HG03159 (cell line): Measurements from ENCODE around the gene APBA1.

Experiments used
- ATAC-seq: cut with Tn5 transposase; IDR thresholded peaks from one replicate; pipeline ENCODE4 v1.9.1; 2021; ENCODE audit warnings: mild to moderate bottlenecking, moderate library complexity; ENCODE audit not compliant: unreplicated experiment

Gene APBA1

DNA sequence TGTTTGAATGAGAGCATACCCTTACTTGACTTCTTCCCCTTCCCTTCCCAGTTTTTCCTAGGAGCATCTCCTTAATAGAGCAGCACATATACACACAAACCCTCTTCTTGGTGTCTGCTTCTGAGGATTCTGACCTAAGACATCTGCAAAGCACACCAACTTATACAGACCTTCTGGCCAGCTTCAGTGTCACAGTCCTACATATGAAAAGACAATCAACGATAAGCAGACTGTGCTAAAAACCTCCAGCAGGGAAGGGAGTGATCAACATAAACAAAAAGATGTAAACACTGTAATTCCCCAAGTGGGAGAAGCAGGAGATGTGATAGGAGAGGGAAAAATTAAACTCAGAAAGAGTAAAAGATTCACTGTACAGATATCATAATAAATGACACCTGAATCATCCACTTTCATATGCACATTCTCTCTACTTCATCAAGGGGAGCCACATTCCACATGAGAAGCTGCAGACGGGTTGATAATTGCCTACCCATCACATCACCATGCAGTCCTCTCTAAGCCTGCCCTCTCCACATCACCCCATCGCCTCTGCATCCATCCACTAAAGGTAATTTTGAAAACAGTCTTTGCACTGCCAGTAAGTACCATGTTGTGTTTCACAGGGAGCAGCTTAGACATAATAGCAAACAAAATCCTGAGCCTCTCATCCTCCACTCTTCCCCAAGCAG, 13.0 kb downstream of the APBA1 start:
- no peak for ATAC-seq

DNA sequence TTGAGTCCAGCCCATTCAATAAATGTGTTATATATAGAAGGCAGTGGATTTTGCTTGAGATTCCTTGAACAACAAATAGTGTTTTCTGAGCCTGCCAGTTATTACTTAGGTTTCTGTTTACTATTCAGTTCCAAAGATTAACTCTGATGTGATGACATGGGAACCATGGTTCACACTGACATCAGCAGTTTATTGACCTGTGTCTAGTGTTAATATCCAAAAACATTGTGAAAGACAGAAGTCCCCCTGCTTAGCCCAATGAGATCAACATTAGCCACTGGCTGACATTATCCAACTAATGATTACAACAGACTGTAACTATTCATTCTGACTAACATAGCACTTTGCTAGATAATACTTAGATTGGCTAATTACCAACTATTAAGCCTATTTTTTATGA, 14.9 kb downstream of the APBA1 start:
- no peak for ATAC-seq

DNA sequence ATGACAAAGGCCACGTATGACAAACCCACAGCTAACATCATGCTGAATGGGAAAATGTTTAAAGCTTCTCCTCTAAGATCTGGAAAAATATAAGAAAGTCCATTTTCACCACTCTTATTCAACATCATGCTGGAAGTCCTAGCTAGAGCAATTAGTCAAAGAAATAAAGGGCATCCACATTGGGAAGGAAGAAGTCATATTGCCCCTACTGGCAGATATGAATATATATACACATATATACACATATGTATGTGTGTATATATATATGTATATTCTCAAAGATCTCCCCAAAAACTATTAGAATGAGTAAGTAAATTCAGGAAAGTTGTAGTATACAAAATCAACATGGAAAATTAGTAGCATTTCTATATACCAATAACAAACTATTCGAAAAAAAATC, 17.1 kb downstream of the APBA1 start:
- ATAC-seq, result no peak

DNA sequence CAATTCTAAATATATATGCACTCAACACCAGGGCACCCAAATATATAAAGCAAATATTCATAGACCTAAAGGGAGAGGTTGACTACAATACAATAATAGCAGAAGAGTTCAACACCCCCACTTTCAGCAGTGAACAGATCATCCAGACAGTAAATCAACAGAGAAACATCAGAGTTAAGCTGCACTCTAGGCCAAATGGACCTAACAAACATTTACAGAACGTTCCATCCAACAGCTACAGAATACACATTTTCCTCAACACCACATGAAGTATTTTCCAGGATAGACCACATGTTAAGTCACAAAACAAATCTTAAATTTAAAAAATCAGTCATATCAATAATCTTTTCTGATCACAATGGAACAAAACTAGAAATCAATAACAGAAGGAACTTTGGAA, 18.9 kb downstream of the APBA1 start:
- no peak for ATAC-seq

DNA sequence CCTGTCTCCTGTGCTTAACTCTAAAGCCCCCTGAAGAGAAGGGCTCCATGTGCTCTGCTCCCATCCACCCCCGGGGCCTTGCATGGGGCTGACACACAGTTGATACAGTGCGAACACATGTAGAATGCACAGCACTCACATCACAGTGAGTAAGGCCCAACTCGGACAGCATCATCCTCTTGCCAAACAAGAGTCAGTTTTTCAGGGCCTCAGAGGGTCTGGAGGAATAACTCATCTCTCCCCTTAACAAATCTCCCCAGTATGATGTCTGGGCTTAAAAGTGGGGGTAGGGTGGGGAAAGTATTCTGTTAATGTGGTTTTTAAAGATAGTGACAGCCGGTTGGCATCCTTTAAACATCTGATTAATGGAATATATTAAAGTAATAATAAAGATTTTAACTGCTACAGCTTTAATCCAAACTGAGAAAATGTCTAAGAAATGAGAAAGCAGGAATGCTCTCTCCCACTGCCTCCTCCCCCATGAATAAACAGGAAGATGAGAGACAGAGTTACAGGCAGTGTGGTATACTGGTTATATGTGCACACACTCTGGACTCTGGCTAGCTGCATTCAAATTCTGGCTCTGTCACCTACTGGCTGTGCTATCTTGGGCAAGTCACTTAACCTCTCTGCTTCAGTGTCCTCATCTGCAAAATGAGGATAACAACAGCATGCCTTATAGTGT, 22.5 kb downstream of the APBA1 start:
- no peak for ATAC-seq

DNA sequence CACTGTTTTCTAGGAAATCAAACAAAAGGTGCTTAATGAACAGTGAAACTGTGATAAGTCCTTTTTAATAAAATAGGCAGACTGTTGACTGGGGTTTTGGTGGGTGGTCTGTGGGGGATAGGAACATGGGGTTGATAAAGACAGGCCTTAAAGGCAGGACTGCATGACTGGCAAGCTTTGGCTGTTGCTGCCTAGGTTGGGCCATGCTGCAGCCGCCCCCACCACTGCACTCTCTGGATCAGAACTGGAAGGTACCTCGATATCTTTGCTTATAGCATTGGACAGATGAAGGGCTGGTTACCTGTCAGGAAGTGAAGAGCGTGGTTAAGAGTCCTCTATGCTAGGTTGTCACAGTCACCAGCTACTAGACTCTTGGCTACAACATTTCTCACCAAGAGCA, 24.4 kb downstream of the APBA1 start:
- no peak for ATAC-seq

DNA sequence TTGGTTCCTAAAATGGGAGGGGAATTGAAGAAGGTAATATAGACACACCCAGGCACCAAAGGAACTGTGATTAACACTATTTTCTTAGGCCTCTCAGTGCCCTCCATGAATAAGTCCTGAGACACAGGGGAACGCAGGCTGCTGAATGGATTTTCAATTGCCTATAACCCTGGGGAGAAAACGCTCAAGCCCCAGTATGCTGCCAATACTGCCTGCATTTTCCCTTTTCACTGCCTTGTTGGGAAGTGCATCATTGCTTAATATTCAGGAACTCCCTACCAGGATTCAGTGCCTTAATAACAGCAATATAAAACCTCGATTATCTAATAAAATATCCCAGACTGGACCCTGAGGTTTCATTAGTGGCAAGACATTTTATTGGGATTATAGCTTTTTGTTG, 25.4 kb downstream of the APBA1 start:
- ATAC-seq, result no peak

DNA sequence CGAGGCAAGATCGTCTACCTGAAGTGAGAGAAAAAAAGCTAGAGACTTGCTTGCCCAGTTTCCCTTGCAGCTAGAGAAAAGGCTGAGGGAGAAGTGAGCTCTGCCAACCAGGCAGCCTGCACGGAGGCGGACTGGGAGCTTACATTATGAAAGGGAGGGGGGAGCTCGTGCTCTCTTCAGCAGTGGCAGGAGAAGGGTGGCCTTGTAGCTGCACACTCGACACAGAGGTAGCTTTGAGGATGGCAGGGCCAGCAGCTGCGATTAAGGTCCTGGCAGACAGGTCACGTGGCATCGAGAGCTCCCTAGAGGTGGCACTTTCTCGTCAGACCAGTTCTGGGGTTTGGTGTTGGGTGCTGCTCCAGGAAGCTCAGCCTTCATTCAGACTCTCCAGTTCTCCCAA, 26.7 kb downstream of the APBA1 start:
- ATAC-seq, result no peak

DNA sequence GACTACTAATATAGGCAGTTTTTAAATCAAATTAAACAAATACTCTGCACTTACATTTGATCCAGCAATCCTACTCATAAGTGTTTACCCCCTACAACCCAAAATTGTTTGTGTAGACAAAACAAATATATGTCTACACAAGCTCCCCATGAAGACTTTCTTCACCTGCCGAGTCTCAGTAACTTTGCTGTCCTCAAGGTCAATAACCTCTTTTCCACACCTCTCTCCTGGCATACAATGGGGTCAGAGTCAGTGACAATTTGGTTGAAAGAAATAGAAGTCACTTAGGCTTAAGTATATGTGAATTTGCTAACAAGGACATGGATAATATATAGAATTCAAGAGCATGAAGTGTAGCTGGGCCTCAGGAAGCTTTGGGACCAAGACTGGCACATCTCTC, 29.1 kb downstream of the APBA1 start:
- no peak for ATAC-seq

DNA sequence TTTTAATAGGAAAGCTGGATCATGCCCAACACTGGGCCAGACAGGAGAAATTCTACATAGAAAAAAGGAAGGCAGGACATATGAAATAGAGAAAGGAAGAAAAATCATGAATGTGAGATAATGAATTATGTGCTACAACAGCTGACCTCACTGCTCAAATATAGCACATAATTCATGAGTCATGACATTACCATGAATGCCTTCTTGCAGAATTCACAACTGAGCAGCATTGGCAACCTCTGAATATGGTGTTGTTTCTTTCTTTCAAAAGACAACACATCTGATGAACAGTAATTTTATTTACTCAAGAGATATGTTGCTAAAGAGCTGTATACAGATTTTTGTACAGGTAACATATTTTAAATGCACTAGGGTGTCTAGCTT, 34.4 kb downstream of the APBA1 start:
- no peak for ATAC-seq

DNA sequence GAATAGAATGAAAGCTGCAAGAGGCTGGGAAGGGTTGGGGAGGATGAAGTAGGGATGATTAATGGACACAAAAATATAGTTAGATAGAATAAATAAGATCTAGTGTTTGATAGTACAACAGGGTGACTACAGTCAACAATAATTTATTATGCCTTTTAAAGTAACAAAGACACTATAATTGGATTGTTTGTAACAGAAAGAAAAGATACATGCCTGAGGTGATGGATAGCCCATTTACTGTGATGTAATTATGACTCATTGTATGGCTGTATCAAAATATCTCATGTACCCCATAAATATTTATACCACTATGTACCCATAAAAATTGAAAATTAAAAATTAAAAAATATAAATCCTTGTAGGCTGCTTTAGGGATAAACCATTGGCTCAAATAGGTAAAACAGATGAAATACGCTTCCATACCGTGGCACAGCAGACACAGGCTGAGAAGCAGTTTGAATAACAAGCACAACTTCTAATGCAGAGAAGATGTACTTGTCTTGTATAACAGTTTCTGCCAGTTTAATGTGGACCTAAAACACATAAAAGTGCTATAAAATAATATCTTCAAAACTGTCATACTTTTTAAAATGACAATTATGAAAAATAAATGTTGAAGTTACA, 34.9 kb downstream of the APBA1 start:
- ATAC-seq, result no peak

DNA sequence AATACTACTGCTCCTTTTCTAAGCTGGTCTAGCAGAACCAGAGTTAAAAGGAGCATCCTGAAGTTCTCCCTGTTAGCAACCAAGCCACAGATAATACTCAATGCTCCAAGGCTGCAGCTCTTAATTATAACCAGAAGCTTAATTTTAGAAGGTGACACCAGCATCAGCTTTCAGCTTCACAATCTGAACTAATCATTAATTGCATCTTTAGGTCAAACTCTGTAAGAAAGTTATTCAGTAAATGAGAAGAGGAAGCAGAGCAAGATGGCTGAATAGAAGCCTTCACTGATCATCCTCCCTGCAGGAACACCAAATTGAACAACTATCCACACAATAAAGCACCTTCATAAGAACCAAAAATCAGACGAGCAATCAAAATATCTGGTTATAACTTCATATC, 38.5 kb downstream of the APBA1 start:
- no peak for ATAC-seq

DNA sequence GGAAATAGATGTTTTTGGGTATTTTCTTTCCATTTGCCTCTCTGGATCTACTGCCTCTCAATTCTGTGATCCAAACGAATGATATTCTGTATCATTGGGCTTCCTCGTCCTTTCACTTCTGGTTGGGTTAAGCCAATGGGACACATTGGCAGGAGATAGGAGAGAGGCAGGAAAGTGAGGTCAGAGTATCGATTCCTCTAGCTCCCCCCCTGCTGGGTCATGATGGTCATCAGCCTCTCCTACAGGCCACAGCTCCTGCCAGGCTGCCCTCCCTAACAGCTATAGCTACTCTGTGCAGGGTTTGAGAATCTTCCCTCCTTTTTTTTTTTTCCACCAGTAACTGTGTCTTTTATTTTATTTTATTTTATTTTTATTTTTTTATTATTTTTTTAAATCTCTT, 39.4 kb downstream of the APBA1 start:
- ATAC-seq, result no peak

DNA sequence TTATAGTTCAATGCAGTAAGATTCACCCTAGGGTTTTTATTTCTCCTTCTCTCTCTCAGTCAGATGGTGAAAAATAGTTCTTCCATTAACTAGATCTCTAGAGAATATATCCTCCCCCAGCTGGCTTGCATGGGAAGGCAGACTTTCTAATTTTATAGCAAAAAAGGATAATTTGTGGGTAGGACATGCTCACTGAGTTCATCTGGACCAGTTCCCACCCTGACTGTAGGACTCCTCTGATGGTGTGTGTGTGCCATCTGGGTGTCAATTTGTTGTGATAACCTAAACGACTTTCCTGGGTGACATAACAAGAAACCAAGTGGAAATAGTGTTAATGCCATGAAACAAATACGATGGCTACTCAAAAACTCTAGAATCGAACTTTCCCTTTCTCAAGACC, 44.9 kb downstream of the APBA1 start:
- no peak for ATAC-seq

DNA sequence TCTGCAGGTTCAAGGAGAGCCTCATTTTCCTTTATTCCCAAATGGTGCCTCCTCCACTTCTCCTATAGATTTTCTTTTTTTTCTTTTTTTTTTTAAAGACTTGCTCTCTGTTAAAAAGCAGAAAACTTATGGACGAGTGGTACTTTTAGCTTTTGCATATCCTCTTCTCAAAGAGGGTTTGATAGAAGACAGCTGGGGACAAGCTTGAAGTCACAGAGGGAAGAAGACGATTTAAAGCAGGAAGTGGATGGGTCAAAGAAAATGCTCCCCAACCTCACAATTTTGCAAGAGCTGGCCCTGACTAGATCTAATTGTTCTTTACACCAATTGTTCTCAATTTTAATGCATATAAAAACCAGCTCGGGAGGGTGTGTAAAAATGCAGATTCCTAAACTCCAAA, 48.9 kb downstream of the APBA1 start:
- ATAC-seq, result no peak

DNA sequence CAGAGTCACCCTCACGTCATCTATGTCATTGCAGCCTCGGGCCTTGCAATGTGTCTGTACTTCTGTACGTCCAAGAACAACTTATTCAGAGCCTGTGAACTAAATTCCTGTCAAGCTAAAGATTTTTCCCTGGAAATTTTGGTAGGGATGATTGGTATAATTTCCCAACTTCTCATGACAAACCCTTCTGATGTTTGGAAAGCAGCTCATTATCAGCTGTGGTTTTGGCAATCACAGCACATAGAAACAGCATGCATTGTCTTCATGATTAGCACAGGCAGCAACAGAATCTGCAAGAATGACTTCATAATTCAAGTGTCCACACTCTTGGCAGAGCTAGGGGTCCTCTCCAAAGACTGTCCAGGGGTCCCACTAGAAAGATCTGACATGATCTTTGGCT, 49.5 kb downstream of the APBA1 start:
- ATAC-seq, result no peak

DNA sequence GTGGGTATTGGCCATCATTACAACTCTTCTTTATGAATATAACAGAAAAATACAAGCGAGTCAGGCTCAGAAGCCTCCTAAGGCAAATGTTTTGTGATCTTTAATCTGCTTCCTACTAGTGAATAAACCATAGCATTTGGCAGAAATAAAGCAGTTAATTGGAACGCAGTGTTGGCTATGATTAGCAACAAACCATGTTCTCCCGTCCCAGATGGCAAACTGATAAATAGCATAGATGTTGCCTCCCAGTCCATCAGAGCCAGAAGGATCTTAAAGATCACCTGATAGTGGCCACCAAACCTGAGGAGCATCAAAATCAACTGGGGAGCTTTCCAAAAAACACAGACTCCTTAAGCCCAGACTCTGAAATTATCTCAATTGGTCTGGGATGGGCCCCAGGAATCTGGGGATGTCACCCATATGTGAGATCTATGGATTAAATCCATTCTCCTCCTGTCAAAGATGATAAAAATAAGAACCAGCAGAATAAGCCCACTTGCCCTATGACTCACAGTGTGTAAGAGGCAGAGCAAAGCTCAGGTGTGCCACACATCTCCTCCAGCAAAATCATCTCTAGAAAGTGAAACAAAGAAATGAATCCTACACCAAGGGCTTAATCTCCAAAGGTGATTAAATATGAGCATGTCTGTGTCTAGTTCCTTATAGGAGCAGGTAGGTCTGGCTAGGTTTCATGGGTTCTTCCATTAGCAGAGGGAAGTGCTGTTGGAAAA, 50.3 kb downstream of the APBA1 start:
- no peak for ATAC-seq

DNA sequence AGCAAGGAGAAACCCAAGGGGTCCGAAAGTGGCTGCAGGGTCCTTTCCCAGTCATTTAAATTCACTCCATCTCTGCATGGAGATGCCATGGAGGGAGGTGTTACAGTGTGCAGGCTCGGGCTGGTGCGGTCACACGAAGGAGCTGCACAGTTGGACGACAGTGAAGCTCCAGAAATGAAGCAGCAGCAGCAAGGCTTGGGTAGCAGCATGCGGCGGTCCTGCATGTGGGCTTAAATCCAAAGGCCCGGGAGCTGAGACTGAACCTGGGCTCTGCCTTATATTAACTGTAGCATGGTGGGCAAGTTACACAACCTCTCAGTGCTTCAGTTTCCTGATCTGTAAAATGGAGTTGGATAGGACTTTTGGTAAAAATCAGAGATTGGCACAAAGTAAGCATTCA, 51.4 kb downstream of the APBA1 start:
- no peak for ATAC-seq

DNA sequence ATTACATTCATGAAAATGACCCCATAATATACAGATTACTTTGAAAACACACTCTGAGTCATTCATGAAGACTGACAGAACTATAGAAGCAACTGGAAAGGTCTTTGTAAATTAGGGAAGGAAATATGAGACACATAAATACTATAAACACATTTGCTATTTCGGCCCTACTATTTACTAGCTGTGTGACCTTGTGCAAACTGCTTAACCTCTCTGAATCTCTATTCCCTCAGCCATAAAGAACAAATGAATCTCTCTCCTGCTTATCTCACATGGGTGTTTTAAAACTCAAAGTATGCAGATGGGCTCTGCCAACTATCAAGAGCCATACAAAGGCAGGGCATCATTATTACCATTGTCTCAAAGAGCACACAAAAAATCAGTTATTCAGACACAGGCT, 52.9 kb downstream of the APBA1 start:
- no peak for ATAC-seq

DNA sequence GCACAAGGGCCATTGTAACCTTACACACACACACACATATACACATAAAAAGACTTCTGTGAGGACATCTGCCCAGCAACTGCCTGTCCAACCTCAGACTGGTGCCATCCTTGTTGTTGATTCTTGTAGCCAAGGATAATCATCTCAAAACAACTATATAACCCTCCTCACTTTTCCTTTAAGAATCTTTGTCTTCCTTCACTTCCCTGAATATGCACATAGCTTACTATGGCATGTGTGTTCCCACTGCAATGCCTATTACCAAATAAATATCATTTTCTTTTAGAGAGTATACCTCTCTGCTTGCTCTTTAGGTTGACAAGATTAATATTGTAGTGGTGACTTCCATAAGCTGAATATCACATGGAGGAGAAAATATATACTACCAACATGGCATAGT, 55.2 kb downstream of the APBA1 start:
- no peak for ATAC-seq

DNA sequence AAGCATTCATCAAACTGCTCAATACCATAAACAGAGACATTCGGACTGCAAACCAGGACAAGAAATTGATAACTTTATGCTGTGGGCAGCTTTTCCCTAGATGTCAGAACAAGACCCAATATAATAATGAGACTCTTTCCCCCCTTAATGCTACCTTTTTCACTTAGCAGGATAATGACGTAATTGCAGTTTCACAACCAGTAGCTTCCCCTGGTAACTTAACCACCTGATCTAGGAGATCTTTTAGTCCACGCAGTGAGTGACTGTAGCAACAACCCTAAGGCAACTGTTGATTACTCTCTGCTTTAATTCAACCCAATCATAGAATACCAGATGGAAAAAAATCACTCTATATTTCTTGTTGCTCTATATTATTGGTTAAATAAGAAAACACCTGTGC, 56.3 kb downstream of the APBA1 start:
- ATAC-seq, result no peak

DNA sequence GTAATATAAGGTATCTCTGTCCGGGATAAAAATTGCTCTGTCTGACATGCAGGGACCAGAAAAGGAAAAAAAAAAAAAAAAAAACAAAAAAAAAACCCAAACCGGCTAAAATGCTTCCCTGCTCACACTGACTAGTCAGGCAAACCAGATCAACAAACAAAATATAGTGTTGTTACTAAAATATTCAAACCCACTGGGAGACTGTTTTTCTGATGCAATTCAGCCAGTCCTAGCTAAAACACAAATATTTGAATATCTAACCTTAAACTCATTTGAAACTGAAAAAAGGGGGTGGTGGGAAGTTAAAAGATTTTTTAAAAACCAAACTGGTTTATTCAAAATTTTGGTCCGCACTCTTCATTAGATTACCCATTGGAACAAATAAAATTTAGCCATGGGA, 61.0 kb downstream of the APBA1 start:
- no peak for ATAC-seq
